HTR-8/SVneo (cell line): ENCODE results near the gene MAP7.
"Not testable (repeated sequence)": the region's sequence is repeated elsewhere in the genome, so short reads cannot be mapped to it uniquely, and the experiment has no call there.

Experiments
- DNase-seq: peaks from one replicate; pipeline ENCODE4 v3.0.0; 2011; ENCODE audit warnings: low spot score, mixed read lengths; ENCODE audit not compliant: insufficient read length
- FAIRE-seq: peaks from 2 replicates; lab custom pipeline; 2011; peaks lifted over from hg19 to GRCh38; lab: Jason Lieb, UNC

MAP7 gene

DNA sequence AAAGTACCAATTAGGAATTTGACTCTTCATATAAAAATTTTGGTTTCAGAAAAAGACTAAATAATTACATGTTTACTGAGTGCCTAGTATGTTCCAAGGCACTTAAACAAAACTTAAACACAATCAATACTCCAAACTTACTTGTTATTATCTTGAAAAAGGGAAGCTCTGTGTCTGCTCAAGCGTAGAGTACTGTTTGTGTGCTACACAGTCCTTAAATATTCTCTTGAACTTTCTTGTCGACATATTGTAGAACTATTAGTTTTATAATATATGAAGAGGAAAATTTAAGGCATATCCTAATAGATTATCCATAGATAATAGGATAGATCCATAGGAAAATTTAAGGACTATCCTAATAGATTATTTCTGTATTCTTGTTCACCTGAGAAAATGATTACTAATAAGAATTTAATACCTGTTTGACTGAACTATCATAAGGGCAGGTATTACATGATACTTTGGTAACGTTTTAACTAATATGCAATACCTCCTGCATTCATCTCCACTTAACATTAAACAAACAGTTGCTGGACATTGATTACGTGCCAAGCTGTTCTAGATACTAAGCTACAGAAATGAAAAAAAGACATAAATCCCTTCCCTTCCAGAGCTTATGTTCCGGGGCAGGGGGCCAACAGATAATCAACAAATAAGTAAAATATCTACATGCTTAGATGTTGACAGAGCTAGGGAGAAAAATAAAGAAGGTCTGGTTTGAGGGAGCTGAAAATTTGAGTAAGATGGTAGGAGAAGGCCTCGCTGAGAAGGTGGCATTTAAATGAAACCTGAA lies 145.4 kb downstream of the MAP7 start:
- FAIRE-seq = no peak
- DNase-seq = no peak

DNA sequence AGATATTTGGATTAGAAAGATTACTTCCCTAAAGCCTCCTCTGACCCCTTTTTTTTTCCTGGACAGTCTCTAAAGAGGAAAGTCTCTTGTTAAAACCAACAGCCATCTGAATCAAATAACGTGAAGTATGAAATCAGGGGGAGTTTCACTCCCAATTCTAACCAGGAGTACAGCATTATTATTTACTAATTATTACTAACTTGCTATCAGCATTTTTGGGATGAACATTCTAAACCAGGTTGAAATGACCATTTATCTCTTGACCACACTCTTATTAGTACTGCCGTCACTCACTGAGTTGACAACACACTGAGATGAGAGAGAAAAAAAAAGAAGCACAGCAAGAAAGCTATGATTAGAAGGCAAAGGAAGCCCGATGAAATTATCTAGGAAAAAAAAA lies 146.2 kb downstream of the MAP7 start:
- no peak for FAIRE-seq
- no peak for DNase-seq

DNA sequence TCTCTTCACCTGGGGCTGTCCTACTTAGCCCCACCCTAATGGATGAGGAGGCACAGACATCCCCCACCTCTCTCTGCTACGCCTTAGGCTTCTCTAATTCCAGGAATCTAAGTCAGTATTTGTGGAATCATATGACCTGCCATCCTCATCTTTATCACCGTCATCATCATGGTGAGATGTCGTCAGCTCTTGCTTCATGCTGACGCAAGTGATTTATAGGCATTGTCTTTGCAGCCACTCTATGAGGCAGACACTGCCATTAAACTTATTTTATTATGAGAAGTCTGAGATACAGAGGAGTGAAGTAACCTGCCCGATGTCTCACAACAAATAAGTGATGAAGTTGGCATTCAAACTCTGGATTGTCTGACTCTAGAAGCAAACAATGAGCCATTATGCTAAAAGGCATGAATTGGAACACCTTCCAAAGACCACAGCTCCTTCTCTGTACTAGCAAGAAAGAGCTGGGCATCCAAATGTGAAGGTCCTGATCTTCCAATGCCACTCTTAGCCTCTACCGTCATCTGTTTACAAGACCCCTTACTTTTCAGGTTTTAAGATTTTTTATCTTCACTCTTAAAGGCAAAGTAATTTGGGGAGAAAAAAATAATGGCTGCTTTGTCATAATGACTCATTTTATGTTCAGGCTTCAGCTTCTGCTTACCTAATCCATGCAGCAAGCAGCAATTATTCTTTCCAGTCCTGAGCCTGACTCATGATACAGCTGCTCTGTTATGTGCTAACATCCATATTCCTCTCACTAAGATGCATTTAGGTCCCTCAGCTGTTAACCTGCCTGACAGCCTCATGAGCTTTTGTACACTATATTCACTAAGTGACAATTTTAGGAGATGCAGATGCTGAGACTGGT lies 146.9 kb downstream of the MAP7 start:
- peak; percentile 77 for FAIRE-seq
- peak; percentile 72 for DNase-seq

DNA sequence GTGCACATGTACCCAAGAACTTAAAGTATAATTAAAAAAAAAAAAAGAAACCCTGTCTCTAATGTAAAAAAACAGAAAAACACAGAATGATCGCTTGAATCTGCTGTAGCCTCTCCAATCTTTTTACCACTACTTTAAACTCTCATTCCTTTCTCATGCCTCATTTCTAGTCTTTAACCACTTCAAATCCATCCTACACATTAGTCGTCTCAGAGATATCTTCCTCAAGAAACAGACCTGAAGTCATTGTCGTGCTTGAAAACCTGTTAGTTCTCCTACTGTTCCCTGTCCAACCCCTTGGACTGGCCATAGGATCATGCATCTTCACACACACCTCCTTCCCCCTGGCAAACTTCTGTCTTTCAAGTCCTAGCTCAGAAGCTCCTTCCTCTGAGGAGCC lies 148.5 kb downstream of the MAP7 start:
- FAIRE-seq = no peak
- no peak for DNase-seq

DNA sequence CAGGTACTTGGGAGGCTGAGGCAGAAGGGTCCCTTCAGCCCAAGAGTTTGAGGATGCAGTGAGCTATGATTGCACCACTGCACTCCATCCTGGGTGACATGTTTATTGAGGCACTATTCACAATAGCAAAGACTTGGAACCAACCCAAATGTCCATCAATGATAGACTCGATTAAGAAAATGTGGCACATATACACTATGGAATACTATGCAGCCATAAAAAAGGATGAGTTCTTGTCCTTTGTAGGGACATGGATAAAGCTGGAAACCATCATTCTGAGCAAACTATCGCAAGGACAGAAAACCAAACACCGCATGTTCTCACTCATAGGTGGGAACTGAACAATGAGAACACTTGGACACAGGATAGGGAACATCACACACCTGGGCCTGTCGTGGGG lies 149.0 kb downstream of the MAP7 start:
- not testable (repeated sequence) for FAIRE-seq, DNase-seq

DNA sequence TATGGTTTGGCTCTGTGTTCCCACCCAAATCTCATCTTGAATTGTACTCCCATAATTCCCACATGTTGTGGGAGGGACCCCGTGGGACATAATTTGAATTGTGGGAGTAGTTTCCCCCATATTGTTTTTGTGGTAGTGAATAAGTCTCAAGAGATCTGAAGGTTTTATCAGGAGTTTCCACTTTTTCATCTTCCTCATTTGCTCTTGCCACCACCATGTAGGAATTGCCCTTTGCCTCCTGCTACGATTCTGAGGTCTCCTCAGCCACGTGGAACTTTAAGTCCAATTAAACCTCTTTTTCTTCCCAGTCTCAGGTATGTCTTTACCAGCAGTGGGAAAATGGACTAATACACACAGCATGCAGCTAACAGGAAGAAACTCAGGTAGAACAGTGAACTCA lies 151.8 kb downstream of the MAP7 start:
- FAIRE-seq (no peak), DNase-seq (no peak)

DNA sequence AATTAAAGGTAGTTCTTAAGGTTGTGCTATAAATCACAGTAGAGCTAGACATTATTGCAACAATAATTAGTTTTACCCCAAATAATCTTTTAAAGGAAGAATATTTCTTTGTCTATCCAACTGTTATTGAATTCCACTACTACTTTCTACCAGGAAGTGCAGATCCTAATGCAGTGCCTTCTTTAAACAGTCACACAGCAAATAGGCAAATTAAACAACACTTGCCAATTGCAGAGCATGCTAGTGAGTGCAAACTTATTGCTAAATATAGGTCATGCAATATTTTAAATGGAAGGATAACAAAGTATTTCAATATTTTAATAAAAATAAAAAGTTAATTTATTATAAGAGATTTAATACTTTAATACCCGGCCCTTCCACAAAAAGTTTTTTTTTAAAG lies 153.3 kb downstream of the MAP7 start:
- FAIRE-seq (no peak), DNase-seq (no peak)

DNA sequence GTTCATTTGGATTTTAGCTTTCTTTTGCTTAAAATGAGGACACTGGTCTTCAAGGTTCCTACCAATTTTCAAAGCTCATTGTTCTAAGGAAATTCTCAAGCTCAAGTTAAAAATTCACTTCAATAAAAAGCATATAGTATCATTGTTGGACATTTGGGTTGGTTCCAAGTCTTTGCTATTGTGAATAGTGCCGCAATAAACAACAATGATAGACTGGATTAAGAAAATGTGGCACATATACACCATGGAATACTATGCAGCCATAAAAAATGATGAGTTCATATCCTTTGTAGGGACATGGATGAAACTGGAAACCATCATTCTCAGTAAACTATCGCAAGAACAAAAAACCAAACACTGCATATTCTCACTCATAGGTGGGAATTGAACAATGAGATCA lies 159.3 kb downstream of the MAP7 start:
- FAIRE-seq, DNase-seq: not testable (repeated sequence)

DNA sequence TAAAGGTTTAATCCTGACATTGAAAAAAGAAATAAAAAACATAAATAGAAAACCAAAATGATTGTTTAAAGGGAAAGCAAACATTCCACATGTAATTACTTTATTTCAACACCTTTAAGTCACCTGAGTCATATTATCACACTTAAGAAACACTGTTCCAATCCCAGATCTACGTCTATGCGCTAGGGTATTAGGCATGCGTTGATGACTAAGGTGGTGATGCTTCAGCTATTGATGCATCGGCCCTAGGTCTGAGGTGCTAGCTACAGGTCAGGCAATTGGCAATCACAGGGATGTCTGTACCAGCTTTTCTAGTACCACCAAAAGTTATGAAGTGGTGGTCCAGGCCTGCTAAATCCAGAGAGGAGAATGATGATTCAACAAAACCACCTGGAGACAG lies 162.9 kb downstream of the MAP7 start:
- no peak for FAIRE-seq
- DNase-seq = no peak

DNA sequence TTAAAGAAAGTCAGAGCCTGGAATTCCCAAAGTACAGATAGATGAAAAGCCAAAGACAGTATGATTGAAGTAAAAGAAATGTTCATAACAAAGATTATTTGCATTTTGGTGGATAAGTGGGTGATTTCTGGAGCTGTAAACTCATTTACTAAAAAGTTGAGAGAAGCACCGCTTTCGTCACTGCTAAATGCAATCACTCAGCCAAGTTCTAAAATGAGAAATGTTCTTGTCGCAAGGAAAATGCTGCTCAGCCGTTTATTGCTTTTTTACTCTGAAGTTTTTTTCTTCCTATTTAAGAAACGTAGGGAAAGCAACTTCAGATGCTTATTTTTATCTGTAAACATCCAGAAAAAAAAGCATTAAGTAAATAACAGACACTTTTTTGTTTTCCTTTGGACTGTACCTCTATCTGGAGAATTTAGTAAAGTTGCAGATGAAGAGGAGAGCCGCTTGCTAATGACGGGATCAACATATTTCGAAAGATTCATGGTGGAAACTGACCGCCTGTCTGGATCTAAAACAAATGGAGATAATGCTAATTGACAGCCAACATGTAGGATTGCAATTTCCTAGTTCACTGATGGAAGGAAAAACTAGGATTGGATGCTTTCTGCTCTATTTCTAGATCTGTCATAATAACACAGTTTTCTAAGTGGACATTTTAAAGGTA lies 166.8 kb downstream of the MAP7 start:
- no peak for FAIRE-seq
- DNase-seq = no peak

DNA sequence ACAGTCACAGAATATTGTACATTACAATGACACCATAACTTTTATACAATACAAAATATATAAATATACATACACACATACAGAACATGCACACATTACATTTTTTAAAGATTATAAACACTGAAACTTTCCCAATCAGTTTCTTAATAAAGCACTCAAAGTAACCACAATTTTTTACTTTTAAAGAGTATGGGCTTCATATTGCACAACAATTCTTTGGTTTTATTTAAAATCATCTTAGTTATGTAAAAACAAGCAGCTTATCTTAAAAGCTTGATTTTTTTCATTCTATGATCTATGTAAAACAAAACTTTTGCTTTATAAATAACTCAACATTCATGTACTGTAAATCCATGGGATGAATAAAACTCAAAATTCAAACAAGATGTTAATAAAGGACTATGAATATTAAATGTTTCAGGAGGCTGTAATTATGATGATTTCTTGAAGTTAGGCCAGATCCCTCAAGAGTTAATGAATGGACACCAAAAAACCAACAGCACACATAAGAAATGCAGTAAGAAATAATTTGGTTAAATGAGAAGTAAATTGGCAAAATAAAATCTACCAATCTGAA lies 167.5 kb downstream of the MAP7 start:
- DNase-seq = no peak
- FAIRE-seq = no peak

DNA sequence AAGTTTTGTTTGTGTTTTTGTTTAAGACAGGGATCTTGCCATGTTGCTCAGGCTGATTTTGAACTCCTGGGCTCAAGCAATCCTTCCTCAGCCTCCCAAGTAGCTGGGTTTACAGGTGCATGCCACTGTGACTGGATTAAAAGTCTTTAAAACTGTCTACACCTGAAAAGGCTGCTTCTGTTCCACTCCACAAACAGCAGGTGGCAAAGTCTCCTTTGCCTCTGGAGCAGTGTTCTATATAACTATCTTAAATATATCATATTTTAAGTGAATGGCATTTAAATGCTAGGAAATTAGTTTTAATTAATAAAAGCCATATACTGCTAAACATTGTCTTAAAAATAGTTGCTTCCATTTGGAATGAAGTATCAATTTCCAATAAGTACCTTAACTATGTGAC lies 171.3 kb downstream of the MAP7 start:
- DNase-seq (no peak), FAIRE-seq (no peak)

DNA sequence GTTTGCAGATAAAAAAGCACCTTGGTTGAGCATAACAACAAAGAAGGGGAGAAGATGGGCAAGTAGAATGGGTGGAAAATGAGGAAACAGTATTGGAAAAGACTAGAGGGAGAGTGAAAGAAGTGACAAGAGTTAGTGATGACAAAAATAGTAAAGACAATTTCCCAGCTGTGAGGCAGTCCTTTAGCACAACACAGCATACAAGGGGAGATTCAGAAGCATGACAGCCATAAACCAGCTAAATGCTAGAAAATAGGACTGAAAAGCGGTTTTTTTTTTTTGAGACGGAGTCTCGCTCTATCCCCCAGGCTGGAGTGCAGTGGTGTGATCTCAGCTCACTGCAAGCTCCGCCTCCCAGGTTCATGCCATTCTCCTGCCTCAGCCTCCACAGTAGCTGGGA lies 174.4 kb downstream of the MAP7 start:
- not testable (repeated sequence) for FAIRE-seq, DNase-seq

DNA sequence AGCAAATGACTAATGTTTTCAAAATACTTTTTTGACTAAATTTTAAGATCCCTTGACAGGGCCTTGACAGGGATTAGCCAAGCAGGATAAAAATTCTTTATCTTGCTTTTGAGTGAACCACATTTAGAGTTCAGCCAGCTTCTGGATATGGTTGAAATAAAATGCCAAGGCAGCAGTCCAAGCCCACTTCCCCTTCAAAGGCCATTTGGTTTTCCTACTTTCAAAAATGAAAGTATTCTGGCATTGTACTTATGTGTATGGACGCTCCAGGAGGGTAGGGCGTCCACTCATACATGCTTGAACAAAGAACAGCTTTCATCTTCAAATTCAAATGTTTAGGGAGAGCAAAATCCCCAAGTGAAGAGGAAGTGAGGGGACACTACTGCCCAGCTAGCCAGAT lies 178.3 kb downstream of the MAP7 start:
- FAIRE-seq (no peak), DNase-seq (no peak)

DNA sequence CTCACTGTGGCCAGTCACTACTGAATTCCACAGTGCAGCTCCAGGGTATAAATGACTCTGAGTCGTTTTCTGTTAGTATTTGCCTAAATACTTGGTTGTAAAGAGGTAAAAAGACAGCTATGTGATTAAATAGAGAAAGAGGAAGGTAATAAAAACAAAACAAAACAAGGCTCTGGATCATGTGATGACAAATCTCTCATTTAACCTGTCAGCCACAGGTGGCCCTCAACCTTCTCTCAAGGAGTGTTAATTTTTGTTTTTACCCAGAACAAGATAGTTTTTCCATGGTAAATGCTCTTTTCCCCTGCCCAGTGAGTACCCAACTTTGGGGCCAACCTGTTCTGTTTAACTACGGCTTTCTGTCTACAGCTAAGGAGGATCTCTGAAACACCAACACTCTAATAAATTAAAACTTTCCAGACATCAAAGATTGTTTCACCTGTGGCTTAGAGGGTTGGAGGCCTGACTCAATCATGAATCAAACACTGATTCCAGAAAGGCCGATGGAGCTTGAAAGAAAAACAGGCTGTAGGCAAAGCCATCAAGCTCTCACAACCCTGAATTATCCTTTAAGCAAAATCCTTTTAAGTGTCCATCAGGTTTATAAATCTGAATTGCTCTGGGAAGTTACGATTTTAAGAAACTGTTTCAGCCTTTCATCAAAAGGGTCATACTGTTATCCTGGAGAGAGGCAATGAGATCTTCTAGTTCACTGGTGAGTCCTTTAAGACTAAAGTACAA lies 179.1 kb downstream of the MAP7 start:
- DNase-seq = no peak
- no peak for FAIRE-seq

DNA sequence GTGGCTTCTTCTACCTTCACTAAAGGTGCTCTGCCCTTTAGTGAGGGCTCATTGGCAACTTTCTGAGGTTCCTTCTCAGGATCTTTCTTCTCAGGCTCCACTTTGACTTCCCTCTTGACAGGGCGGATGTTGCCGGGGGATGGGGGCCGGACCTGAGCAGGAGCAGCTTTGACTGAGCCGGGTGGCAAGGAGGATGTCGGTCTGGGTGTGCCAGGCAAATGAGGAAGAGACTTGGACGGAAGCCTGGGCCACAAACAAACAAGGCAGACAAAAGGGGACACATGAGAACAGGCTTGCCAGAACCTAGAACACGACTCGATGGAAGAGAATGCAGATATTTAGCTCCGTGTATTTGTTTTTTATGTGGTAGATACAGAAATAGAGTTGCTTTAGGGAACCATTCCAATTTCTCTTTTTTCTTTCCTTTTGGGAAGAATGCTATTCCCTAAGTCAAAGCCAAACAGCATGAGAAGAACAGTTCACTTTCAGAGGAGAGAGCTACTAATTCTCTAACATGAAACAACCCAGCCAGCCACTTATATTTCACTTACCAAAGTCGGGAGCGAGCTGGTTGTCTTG lies 184.4 kb downstream of the MAP7 start:
- DNase-seq (no peak), FAIRE-seq (no peak)

DNA sequence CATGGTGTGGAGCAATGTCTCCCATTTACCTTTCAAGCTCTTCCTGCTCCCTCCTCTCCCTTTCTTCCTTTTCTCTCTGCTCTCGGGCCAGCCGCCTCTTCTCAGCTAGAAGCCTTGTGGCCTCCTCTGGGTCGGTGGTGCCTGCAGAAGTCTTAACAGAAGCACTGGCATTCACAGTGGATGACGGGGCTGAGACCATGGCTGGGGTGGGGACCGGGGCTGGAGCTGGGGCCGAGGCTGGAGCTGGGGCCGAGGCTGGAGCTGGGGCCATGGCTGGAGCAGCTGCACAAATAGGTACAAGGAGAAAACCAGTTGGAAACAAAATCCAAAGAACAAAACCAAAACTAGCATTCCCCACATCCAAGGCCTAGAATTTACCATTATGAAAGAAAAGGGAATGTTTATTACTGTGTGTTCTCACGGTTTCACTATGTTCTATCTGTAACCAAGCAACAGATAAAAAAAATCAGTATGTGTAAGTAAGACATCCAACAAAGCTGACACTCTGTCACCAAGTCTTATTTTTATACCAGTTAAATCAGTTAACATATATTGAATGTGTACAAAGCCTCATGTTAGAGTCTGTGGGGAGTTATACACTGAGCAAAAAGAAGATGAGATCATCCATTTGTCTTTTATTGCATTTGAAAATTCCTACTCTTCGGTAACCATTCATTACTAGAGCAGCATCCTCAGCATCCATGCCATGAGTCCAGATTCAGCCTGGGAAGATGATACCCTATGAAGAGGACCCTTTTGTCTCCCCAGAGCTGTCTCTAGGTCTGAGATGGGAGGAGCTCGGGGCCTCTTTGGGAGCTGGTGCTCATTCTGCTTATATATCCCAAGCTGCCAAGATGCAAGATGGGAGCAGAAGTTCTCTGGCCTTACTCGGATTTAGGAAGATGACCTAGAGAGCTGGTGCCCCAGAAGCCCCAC lies 187.5 kb downstream of the MAP7 start:
- no peak for FAIRE-seq
- DNase-seq = no peak

DNA sequence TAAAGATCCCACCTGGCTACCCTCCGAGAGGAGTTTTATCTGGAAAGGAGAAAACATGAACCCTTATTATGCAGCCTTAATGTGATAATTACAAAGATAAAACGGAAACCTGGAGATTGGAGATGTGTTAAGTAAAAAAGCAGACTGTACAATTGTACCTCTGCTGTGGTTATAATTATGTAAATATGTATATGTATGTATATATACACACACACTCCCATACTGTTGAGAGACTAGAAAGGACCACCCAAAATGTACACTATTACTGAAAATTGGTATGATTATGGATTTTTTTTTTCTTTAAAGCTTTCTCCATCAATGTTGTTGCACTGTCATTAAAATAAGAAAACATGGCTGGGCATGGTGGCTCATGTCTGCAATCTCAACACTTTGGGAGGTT lies 188.4 kb downstream of the MAP7 start:
- no peak for FAIRE-seq
- no peak for DNase-seq

DNA sequence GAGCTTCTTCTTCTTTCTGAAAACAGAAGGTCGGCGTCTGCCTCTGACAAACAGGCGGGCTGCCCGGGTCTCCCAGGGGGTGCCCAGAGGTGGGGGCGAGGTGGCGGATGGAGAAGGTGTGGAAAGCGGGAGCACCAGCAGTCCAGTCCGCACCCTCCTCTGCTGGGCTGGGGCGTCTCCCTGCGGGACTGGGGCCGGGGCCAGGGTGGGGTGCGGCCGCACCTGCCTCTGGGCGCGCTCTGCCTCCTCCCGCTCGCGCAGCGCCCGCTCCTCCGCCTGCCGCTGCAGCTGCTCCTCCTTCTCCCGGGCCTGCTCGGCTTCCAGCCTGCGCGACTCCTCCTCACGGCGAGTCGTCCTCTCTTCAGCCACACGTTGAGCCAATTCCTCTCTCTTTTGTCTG lies 189.4 kb downstream of the MAP7 start:
- DNase-seq (no peak), FAIRE-seq (no peak)
